Measurements from ENCODE around the gene MAST4. TPM values are rescaled to one million over a fixed set of nuclear protein-coding genes. Genes with fewer than 3 reads are reported as not detected.

The MAST4 gene
- total RNA-seq, 2 experiments from 2014 or later: 27.7 to 28.8 TPM

DNA sequence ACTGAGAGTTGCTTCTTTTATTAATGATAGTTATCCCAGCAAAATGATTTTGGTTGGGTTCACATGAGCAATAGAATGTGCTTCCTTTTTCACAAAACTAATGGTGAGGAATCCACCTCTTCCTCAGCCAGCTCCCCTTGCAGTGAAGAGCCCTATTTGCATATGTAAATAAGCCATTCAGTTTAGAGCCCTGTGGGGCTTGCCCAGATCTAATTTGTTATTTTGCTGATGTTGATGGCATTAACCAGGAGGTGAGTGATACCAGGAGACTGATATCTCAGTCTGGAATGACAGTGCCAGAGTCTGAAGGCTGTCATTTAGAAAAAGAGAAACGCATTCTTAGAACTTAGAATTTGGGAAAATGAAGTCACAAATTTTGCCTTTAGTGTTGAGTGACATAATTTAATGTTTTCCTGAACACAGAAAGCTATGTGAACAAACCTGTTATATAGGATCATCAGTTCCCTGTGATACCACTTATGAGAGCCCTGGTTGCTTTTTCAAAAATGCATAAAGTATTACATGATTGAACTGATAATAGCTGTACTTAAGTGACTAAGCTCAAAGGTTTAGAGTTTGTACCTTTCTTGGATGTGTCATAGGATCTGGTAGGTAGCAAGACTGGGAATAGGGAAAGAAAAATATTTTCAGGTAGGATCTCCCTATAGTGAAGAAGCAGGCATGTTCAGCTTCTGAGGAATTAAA, 271.6 kb downstream of the MAST4 start:
- H3K9me3 Mint-ChIP-seq: no peaks in the 10 kb centered on the region
- intact Hi-C loops (cut with micrococcal nuclease): loop anchor here (2.0 kb wide), 1 partner anchor 27 kb away; no protein-coding TSS in a partner anchor
- CTCF ChIA-PET: interaction anchor here (1.0 kb wide), 1 partner anchor 559 kb away, joined by 3 read pairs; no protein-coding TSS in a partner anchor

GRCh38 chr5:66869347-66869746, 273.2 kb downstream of the MAST4 start:
- no peaks in the 10 kb centered on the region for H3K36me3 Mint-ChIP-seq (ENCODE audit: low read depth)
- intact Hi-C loops (cut with micrococcal nuclease): no loop called here
- CTCF ChIA-PET: interaction anchor here (1.2 kb wide), 1 partner anchor 9 kb away, joined by 3 read pairs; no protein-coding TSS in a partner anchor
- no peaks in the 10 kb centered on the region for H3K4me1 Mint-ChIP-seq (ENCODE audit: low read depth)
- H3K4me3 Mint-ChIP-seq: no peak overlapping the region
- H3K9me3 Mint-ChIP-seq: no peaks in the 10 kb centered on the region
- no peak for DNase-seq
- H3K27ac Mint-ChIP-seq: no peak overlapping the region
- peaks cover 4% of the 10 kb centered on the region for H3K27me3 Mint-ChIP-seq (ENCODE audit: low read depth)

More for the DNA sequence above, 271.6 kb downstream of the MAST4 start:
- no peaks in the 10 kb centered on the region for H3K36me3 Mint-ChIP-seq (ENCODE audit: low read depth)
- H3K27me3 Mint-ChIP-seq (ENCODE audit: low read depth): peaks cover 16% of the 10 kb centered on the region
- H3K27ac Mint-ChIP-seq: no peak overlapping the region
- no peak for DNase-seq
- no peak overlapping the region for H3K4me3 Mint-ChIP-seq
- H3K4me1 Mint-ChIP-seq (ENCODE audit: low read depth): no peaks in the 10 kb centered on the region

GRCh38 chr5:66870708-66871107, 274.5 kb downstream of the MAST4 start:
- CTCF ChIA-PET: interaction anchor here (1.2 kb wide), 1 partner anchor 10 kb away, joined by 3 read pairs; no protein-coding TSS in a partner anchor
- Mint-ChIP-seq H3K4me1 (ENCODE audit: low read depth) (no peaks in the 10 kb centered on the region), H3K27ac (no peak overlapping the region), H3K4me3 (no peak overlapping the region), H3K27me3 (ENCODE audit: low read depth) (peaks cover 3% of the 10 kb centered on the region), H3K9me3 (no peaks in the 10 kb centered on the region), H3K36me3 (ENCODE audit: low read depth) (no peaks in the 10 kb centered on the region)
- intact Hi-C loops (cut with micrococcal nuclease): no loop called here
- DNase-seq: no peak

- H3K27me3 Mint-ChIP-seq (ENCODE audit: low read depth): peaks cover 2% of the 10 kb centered on the region
- no peak overlapping the region for H3K4me3 Mint-ChIP-seq
- intact Hi-C loops (cut with micrococcal nuclease): no loop called here
- no peaks in the 10 kb centered on the region for H3K9me3 Mint-ChIP-seq
- no peak overlapping the region for H3K27ac Mint-ChIP-seq
- H3K4me1 Mint-ChIP-seq (ENCODE audit: low read depth): no peaks in the 10 kb centered on the region
- CTCF ChIA-PET: no interaction called here
- no peak for DNase-seq
- no peaks in the 10 kb centered on the region for H3K36me3 Mint-ChIP-seq (ENCODE audit: low read depth)
Observed at GRCh38 chr5:66871651-66872050, 275.5 kb downstream of the MAST4 start.

DNA sequence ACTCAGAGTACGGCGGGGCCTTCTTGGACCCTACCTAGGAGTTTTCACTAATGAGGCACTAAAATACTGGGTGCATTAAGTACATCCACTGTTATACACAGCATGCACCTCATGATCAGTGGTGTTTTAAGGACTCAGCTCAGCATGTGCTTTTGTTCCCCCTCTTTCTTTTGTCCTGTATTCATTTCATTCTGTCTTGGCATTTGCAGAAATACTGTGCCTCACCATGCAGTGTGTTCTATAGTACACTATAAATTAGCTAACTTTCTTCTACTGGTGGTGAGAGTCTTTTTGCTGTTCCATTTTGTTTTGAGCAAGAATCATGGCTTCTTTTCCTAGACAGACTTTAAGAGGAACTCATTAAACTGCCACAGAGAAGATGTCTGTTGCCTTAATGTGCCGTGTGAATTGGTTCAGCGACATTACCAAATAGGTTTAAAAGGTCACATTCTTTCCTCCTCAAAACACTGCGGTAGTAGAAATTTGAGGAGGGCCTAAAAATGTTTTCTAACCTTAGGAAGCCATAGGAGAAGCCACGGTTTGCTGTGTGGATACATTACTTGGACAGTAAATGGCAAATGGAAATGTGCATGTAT, 276.6 kb downstream of the MAST4 start:
- peaks cover 2% of the 10 kb centered on the region for H3K27me3 Mint-ChIP-seq (ENCODE audit: low read depth)
- peaks cover 2% of the 10 kb centered on the region for H3K4me1 Mint-ChIP-seq (ENCODE audit: low read depth)
- H3K9me3 Mint-ChIP-seq: no peaks in the 10 kb centered on the region
- H3K36me3 Mint-ChIP-seq (ENCODE audit: low read depth): no peaks in the 10 kb centered on the region
- intact Hi-C loops (cut with micrococcal nuclease): no loop called here
- no peak overlapping the region for H3K4me3 Mint-ChIP-seq
- CTCF ChIA-PET: interaction anchor here (0.5 kb wide), 1 partner anchor 10 kb away, joined by 4 read pairs; no protein-coding TSS in a partner anchor
- no peak overlapping the region for H3K27ac Mint-ChIP-seq
- no peak for DNase-seq

DNA sequence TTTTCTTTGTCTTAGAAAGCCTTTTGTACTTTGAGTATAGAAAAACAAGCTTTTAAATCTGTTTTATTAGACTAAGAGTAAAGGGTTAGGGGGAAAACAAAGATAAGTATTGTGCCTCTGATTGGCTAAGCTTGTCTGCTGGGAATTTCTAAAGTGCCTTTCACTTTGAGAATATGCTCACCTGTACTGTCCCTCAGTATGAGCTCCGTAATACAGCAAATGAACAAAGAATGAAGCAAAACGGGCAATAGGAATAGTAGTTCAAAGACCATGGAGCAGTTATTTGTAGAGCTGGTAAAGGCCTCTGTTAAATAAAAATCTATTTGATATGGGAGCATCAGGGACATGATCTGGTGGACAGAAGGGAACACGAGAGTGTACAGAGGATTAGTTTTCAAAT, 277.8 kb downstream of the MAST4 start:
- peaks cover 2% of the 10 kb centered on the region for H3K27me3 Mint-ChIP-seq (ENCODE audit: low read depth)
- intact Hi-C loops (cut with micrococcal nuclease): no loop called here

DNA sequence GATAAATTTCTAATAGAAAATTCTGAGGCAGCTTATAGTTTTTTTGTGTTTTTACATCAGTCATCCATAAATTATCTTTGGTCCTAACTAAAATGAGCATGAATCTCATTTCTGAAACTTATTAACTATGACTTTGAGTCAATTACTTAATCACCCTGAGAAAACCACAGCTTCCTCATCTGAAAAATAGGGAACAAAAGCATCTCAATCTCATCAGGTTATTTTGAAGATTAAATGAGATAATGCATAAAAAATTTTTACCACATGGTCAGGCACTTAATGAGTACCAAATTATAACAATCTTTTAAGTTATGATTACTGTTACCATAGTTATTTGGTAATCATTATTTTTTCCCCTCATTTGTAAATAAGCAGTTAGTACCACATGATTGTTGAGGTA, 279.1 kb downstream of the MAST4 start:
- intact Hi-C loops (cut with micrococcal nuclease): no loop called here
- Mint-ChIP-seq H3K27ac (no peak overlapping the region), H3K4me1 (ENCODE audit: low read depth) (peaks cover 7% of the 10 kb centered on the region), H3K36me3 (ENCODE audit: low read depth) (no peaks in the 10 kb centered on the region), H3K4me3 (no peak overlapping the region), H3K27me3 (ENCODE audit: low read depth) (peaks cover 3% of the 10 kb centered on the region), H3K9me3 (no peaks in the 10 kb centered on the region)
- DNase-seq: no peak
- CTCF ChIA-PET: no interaction called here

More for the DNA sequence above, 277.8 kb downstream of the MAST4 start:
- Mint-ChIP-seq H3K9me3 (no peaks in the 10 kb centered on the region), H3K27ac (no peak overlapping the region), H3K4me3 (no peak overlapping the region), H3K4me1 (ENCODE audit: low read depth) (peaks cover 7% of the 10 kb centered on the region), H3K36me3 (ENCODE audit: low read depth) (no peaks in the 10 kb centered on the region)
- no peak for DNase-seq
- CTCF ChIA-PET: interaction anchor here (0.6 kb wide), 1 partner anchor 1587 kb away, joined by 3 read pairs; no protein-coding TSS in a partner anchor

GRCh38 chr5:66876266-66876807, 280.1 kb downstream of the MAST4 start:
- Mint-ChIP-seq H3K27me3 (ENCODE audit: low read depth) (peaks cover 2% of the 10 kb centered on the region), H3K4me1 (ENCODE audit: low read depth) (peaks cover 7% of the 10 kb centered on the region), H3K27ac (no peak overlapping the region), H3K36me3 (ENCODE audit: low read depth) (no peaks in the 10 kb centered on the region), H3K9me3 (no peaks in the 10 kb centered on the region), H3K4me3 (no peak overlapping the region)
- CTCF ChIA-PET: no interaction called here
- DNase-seq: no peak
- intact Hi-C loops (cut with micrococcal nuclease): no loop called here

GRCh38 chr5:66877843-66878242, 281.6 kb downstream of the MAST4 start:
- peaks cover 2% of the 10 kb centered on the region for H3K27me3 Mint-ChIP-seq (ENCODE audit: low read depth)
- intact Hi-C loops (cut with micrococcal nuclease): loop anchor here (2.0 kb wide), 1 partner anchor 37 kb away; no protein-coding TSS in a partner anchor
- DNase-seq: peak; percentile 50
- H3K27ac Mint-ChIP-seq: no peak overlapping the region
- H3K36me3 Mint-ChIP-seq (ENCODE audit: low read depth): no peaks in the 10 kb centered on the region
- no peaks in the 10 kb centered on the region for H3K9me3 Mint-ChIP-seq
- H3K4me3 Mint-ChIP-seq: no peak overlapping the region
- CTCF ChIA-PET: interaction anchor here (1.4 kb wide), 1 partner anchor 571 kb away, joined by 4 read pairs; no protein-coding TSS in a partner anchor
- peaks cover 7% of the 10 kb centered on the region for H3K4me1 Mint-ChIP-seq (ENCODE audit: low read depth)

DNA sequence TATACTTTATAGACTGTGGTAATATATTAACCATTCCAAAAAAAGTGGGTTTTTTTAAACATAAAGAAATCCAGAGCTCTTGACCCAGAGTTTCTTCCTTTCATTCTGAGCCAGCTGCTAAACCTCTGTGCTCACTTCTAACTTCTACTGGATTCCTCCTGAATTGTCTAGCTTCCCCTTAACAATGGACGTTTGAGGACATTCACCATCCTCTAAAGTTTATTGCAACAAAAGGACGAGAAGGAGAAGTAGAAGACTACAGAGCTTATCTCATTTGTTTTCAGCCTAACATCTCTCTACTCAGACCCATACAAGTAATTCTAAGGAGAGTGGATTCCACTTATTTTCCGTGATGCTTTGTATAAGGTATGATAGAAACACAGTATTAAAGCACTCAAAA, 284.2 kb downstream of the MAST4 start:
- no peak for DNase-seq
- CTCF ChIA-PET: interaction anchor here (0.7 kb wide), 1 partner anchor 11 kb away, joined by 3 read pairs; no protein-coding TSS in a partner anchor
- peaks cover 7% of the 10 kb centered on the region for H3K4me1 Mint-ChIP-seq (ENCODE audit: low read depth)
- peaks cover 2% of the 10 kb centered on the region for H3K27me3 Mint-ChIP-seq (ENCODE audit: low read depth)
- intact Hi-C loops (cut with micrococcal nuclease): no loop called here
- H3K27ac Mint-ChIP-seq: no peak overlapping the region
- H3K36me3 Mint-ChIP-seq (ENCODE audit: low read depth): no peaks in the 10 kb centered on the region
- no peak overlapping the region for H3K4me3 Mint-ChIP-seq
- no peaks in the 10 kb centered on the region for H3K9me3 Mint-ChIP-seq

DNA sequence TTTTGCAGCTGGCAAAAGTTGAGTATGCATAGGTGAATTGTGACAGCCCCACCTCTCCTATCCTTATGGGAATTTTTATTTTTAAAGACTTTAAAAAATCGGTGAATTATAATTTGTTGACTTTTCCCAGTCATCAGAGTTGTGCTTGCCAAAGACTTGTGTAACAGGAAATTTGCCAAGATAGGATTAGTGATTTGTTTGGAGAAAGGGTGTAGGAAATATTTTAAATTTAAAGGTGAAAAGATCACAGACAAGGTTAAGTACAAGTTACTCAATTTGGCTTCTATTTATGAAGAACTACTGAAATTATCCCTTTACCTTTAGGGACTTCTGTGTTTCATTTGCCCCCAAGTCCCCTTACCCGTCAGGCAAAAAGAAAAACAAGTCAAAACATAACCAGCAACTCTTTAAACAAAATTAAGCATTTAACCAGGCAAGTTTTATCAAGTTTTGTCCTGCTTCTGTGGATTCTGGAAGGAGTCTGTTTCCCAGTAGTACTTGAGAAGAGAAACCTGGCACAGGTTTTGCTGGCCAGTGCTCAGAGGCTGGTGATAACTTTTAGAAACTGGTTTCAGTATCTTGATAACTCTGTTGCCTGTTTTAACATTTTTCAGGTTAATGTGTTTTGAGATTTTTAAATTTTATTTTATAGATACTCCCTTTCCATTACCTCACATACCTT, 285.4 kb downstream of the MAST4 start:
- no peak overlapping the region for H3K27ac Mint-ChIP-seq
- peaks cover 7% of the 10 kb centered on the region for H3K4me1 Mint-ChIP-seq (ENCODE audit: low read depth)
- peaks cover 3% of the 10 kb centered on the region for H3K27me3 Mint-ChIP-seq (ENCODE audit: low read depth)
- CTCF ChIA-PET: no interaction called here
- DNase-seq: no peak
- intact Hi-C loops (cut with micrococcal nuclease): no loop called here
- H3K9me3 Mint-ChIP-seq: no peaks in the 10 kb centered on the region
- H3K36me3 Mint-ChIP-seq (ENCODE audit: low read depth): no peaks in the 10 kb centered on the region
- H3K4me3 Mint-ChIP-seq: no peak overlapping the region

DNA sequence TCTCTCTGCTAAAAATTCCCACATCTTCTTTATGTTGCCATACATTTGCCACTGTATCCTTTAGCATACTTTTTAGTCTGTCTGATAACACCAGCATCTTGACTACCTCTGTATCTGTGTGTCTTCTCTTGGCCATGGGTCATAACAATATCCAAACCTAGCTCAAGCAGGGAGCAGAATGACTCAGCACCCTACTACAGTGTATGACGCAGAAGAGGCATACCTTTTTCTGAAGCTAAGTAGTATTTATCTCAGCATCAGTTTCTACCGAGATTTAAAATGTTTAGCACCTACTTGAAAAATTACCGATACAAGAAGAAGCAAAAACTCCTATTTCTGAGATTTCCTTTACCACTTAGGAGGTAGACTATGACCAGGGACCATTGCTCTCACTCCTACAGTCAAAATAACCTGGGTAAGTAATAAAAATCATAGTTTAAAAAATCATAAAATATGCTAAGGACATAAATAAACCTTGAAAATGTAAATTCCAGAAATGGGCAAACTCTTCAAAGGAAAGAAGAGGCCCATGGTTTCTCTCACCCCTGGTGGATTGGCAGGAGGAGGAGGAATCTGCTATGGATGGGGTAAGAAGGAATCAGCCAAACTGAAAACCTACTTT, 286.5 kb downstream of the MAST4 start:
- Mint-ChIP-seq H3K27ac (no peak overlapping the region), H3K4me3 (no peak overlapping the region), H3K9me3 (no peaks in the 10 kb centered on the region), H3K4me1 (ENCODE audit: low read depth) (peaks cover 6% of the 10 kb centered on the region), H3K36me3 (ENCODE audit: low read depth) (no peaks in the 10 kb centered on the region), H3K27me3 (ENCODE audit: low read depth) (peaks cover 3% of the 10 kb centered on the region)
- CTCF ChIA-PET: interaction anchor here (0.9 kb wide), 1 partner anchor 10 kb away, joined by 4 read pairs; no protein-coding TSS in a partner anchor
- DNase-seq: peak; percentile 19
- intact Hi-C loops (cut with micrococcal nuclease): no loop called here

All from activated naive CD4-positive, alpha-beta T cell treated with anti-CD3 and anti-CD28 coated beads for 36 hours (primary cell).